RPMI8226 (cell line): ENCODE data around the gene PARD3.
"Not testable (repeated sequence)": the region's sequence is repeated elsewhere in the genome, so short reads cannot be mapped to it uniquely, and the experiment has no call there.

Experiments used
- DNase-seq: peaks from one replicate; pipeline ENCODE4 v3.0.0-alpha.2; 2015

Gene PARD3

GRCh38 chr10:34080485-34081346 lies 734.4 kb downstream of the PARD3 start:
- DNase-seq, result no peak

GRCh38 chr10:34079702-34080484 lies 735.2 kb downstream of the PARD3 start:
- no peak for DNase-seq

GRCh38 chr10:34078745-34079470 lies 736.2 kb downstream of the PARD3 start:
- DNase-seq, result no peak

GRCh38 chr10:34078017-34078744 lies 736.9 kb downstream of the PARD3 start:
- DNase-seq, result no peak

- no peak for DNase-seq
These were observed 738.7 kb downstream of the PARD3 start for GRCh38 chr10:34076443-34076842.

GRCh38 chr10:34075254-34075926 lies 739.7 kb downstream of the PARD3 start:
- no peak for DNase-seq

GRCh38 chr10:34074051-34074450 lies 741.0 kb downstream of the PARD3 start:
- DNase-seq, result no peak

DNA sequence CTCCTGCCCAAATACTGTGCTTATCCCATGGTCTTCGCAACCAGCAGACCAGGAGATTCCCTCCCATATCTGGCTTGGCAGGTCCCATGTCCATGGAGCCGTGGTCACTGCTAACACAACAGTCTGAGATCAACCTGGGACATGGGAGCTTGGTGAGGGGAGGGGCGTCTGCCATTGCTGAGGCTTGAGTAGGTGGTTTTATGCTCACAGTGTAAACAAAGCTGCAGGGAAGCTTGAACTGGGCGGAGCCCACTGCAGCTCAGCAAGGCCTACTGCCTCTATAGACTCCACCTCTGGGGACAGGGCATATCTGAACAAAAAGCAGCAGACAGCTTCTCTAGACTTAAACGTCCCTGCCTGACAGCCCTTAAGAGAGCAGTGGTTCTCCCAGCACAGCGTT lies 747.4 kb downstream of the PARD3 start:
- not testable (repeated sequence) for DNase-seq

DNA sequence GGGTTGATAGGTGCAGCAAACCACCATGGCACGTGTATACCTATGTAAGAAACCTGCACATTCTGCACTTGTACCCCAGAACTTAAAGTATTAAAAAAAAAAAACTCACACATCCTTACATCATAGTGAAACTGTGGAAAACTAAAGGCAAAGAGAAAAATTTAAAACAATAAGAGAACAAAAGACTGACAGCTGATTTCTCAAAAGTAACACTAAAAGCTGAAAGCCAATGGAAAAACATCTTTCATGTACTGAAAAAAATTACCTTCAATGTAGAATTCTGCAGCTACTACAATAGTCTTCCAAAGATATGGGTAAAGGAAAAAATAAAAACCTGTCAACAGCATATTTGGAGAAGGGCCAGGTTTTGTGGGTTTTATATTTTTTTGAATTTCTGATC lies 751.5 kb downstream of the PARD3 start:
- no peak for DNase-seq

DNA sequence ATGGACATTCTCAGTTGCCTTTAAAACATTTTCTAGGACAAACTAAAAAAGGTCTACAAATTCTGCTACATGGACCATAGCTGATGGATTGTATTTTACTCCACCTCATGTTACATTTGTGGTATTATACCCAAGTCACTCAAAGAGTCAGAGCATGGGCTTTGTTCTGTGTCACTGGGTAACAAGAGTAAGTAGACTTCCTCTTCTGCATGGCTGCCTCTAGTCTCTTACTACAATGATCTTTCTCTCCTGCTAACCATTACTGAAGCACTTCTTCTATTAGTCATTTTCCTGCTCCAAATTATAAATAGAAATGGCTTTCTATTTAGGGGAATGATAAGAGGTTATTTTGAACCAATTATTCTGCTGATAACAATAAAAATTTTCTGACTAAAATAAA lies 753.3 kb downstream of the PARD3 start:
- DNase-seq, result no peak
